Trophoblast cell (in vitro differentiated cells and primary cell): ENCODE data around the gene C16orf96.

ENCODE experiments used
- DNase-seq, 2 donors: peaks; one replicate each; pipeline ENCODE4 v3.0.0-alpha.2; 2016
- H2AFZ ChIP-seq: 2 replicates; pipeline ENCODE4 v1.6.1; 2013; ENCODE audit warnings: low read length, moderate library complexity, mild to moderate bottlenecking; ENCODE audit not compliant: insufficient read depth, poor library complexity
- H2AK5ac ChIP-seq: 2 replicates; pipeline ENCODE4 v1.6.1; 2013; ENCODE audit warnings: mild to moderate bottlenecking, low read length
- H2BK120ac ChIP-seq: 2 replicates; pipeline ENCODE4 v1.6.1; 2013; ENCODE audit warnings: low read length, mild to moderate bottlenecking, moderate library complexity; ENCODE audit not compliant: insufficient read depth, poor library complexity
- H2BK12ac ChIP-seq: 2 replicates; pipeline ENCODE4 v1.6.1; 2013; ENCODE audit warnings: mild to moderate bottlenecking, low read length, moderate library complexity
- H2BK5ac ChIP-seq: 2 replicates; pipeline ENCODE4 v1.6.1; 2013; ENCODE audit warnings: low read length, low read depth, moderate library complexity, mild to moderate bottlenecking; ENCODE audit not compliant: poor library complexity
- H3K14ac ChIP-seq: 2 replicates; pipeline ENCODE4 v1.6.1; 2013; ENCODE audit warnings: mild to moderate bottlenecking, low read length
- H3K18ac ChIP-seq: 2 replicates; pipeline ENCODE4 v1.6.1; 2013; ENCODE audit warnings: mild to moderate bottlenecking, low read length
- H3K23ac ChIP-seq: 2 replicates; pipeline ENCODE4 v1.6.1; 2013; ENCODE audit warnings: low read length
- H3K27ac ChIP-seq: 2 replicates; pipeline ENCODE4 v1.5.1; 2013; ENCODE audit warnings: low read depth, mild to moderate bottlenecking, inconsistent platforms, low read length, moderate library complexity
- H3K27me3 ChIP-seq: 2 replicates; pipeline ENCODE4 v1.6.1; 2013; ENCODE audit warnings: inconsistent platforms, mild to moderate bottlenecking, low read length, moderate library complexity; ENCODE audit not compliant: insufficient read depth
- H3K36me3 ChIP-seq, 2 experiments: 1 replicate in 1 of 2; 2 replicates in 1 of 2; pipeline ENCODE4 v1.6.1; 2013; ENCODE audit warnings: low read length in 2 of 2, mild to moderate bottlenecking in 2 of 2, moderate library complexity in 1 of 2; ENCODE audit not compliant: insufficient read depth in 2 of 2, control insufficient read depth in 1 of 2
- H3K4ac ChIP-seq: 2 replicates; pipeline ENCODE4 v1.6.1; 2013; ENCODE audit warnings: low read depth, mild to moderate bottlenecking, low read length, moderate library complexity
- H3K4me1 ChIP-seq, 2 experiments: 1 replicate in 1 of 2; 2 replicates in 1 of 2; pipeline ENCODE4 v1.6.1; 2013; ENCODE audit warnings: low read length in 2 of 2, mild to moderate bottlenecking in 2 of 2, moderate library complexity in 1 of 2; ENCODE audit not compliant: insufficient read depth in 2 of 2, control insufficient read depth in 1 of 2
- H3K4me2 ChIP-seq: 2 replicates; pipeline ENCODE4 v1.6.1; 2013; ENCODE audit warnings: inconsistent platforms, mild to moderate bottlenecking, low read length, moderate library complexity
- H3K4me3 ChIP-seq: 2 replicates; pipeline ENCODE4 v1.5.1; 2013; ENCODE audit warnings: mild to moderate bottlenecking, low read depth, low read length, inconsistent platforms
- H3K79me1 ChIP-seq: one replicate; pipeline ENCODE4 v1.6.1; 2013; ENCODE audit warnings: low read length
- H3K79me2 ChIP-seq: 2 replicates; pipeline ENCODE4 v1.6.1; 2013; ENCODE audit warnings: low read length, mild to moderate bottlenecking; ENCODE audit not compliant: control insufficient read depth, insufficient read depth, poor library complexity
- H3K9ac ChIP-seq: 2 replicates; pipeline ENCODE4 v1.6.1; 2013; ENCODE audit warnings: mild to moderate bottlenecking, low read length
- H3K9me3 ChIP-seq: 2 replicates; pipeline ENCODE4 v1.6.1; 2013; ENCODE audit warnings: low read depth, mild to moderate bottlenecking, control low read depth, inconsistent platforms, low read length; ENCODE audit not compliant: insufficient read depth
- H4K12ac ChIP-seq: 2 replicates; pipeline ENCODE4 v1.6.1; 2013; ENCODE audit warnings: low read depth, mild to moderate bottlenecking, low read length, moderate library complexity
- H4K8ac ChIP-seq: 2 replicates; pipeline ENCODE4 v1.6.1; 2013; ENCODE audit warnings: low read depth, mild to moderate bottlenecking, low read length, moderate library complexity
- H4K91ac ChIP-seq: one replicate; pipeline ENCODE4 v1.6.1; 2013; ENCODE audit warnings: low read depth, mild to moderate bottlenecking, low read length, moderate library complexity
- WGBS: extraction: QIAGEN DNeasy Blood & Tissue Kit; methylation state at CpG from one replicate; pipeline ENCODE4 v1.1.7; 2013; ENCODE audit warnings: missing lambda C conversion rate; ENCODE audit not compliant: insufficient read length, insufficient coverage; ENCODE audit errors: extremely low coverage; 5-methylcytosine and 5-hydroxymethylcytosine counted together

C16orf96 gene

DNA sequence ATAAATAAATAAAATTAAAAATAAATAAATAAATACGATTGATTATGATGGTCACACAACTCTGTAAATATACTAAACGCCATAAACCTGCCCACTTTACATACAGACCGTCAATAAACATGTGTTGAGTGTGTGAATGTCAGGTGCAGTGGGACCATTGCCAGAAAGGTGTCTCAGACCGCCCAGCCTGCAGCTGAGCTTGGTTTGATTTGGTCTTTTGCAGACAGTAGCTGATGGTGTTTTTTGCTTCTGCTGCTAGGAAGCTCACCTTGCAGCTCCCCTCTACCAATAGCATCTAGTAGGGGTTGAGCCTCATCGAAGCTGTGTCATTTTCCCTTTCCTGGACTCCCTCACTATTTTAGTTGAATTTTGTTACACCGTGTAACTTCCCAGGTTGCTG, 35.1 kb downstream of the C16orf96 start:
- H3K79me2 ChIP-seq = no peaks in the 10 kb centered on the region
- no peaks in the 10 kb centered on the region for H3K79me1 ChIP-seq
- H4K8ac ChIP-seq = no peak overlapping the region
- H3K23ac ChIP-seq = no peak overlapping the region
- no peak for DNase-seq
- H2BK120ac ChIP-seq = no peak overlapping the region
- no peak overlapping the region for H4K91ac ChIP-seq
- no peak overlapping the region for H3K4ac ChIP-seq
- H4K12ac ChIP-seq = no peak overlapping the region
- no peak overlapping the region for H3K4me2 ChIP-seq
- no peak overlapping the region for H2AK5ac ChIP-seq
- H3K4me1 ChIP-seq = no peaks in the 10 kb centered on the region
- H2BK5ac ChIP-seq = no peak overlapping the region
- no peak overlapping the region for H3K14ac ChIP-seq
- H2BK12ac ChIP-seq = no peak overlapping the region
- H3K36me3 ChIP-seq = no peaks in the 10 kb centered on the region
- H3K27ac ChIP-seq = no peak overlapping the region
- H3K27me3 ChIP-seq = peaks cover 2% of the 10 kb centered on the region
- no peak overlapping the region for H2AFZ ChIP-seq
- no peak overlapping the region for H3K4me3 ChIP-seq
- no CpG with 5 or more reads among the region's 6 CpGs for WGBS
- no peak overlapping the region for H3K9ac ChIP-seq
- peaks cover 6% of the 10 kb centered on the region for H3K9me3 ChIP-seq
- no peak overlapping the region for H3K18ac ChIP-seq

DNA sequence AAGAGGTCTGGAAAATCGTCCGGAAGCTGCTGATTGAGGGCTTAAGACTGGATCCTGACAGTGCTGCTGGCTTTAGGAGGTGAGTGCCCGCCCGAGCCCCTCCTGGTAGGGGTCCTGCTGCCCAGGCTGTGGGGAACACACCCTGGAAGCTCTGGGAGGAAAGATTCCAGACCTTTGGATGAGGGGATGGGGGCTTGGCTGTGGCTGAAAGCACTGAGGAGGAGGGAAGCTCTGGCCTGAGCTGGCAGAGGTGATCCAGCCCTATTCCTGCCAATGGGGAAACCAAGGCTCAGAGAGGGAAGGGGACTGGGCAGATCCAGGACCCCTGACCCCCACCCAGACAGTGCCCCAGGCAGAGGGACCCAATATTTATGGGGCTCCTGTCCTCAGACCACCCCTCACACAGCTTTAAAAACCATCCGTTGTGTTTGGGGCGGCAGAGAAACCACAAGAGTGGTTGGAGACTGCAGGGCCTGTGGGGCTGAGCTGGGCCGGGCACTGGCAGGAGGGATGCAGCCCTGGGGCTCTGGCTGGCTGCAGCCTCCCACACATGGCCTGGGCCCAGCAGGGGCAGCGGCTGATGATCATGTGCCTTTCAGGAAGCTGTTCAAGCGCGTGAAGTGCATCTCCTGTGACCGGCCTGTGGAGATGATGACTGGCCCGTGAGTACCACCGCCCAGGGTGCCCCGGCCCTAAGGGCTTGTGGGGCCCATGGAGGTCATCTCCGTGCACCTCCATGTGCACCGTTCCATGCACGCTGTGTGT, 35.7 kb downstream of the C16orf96 start:
- no peak overlapping the region for H2AFZ ChIP-seq
- no peak overlapping the region for H3K9ac ChIP-seq
- DNase-seq = no peak
- no peak overlapping the region for H4K12ac ChIP-seq
- no CpG with 5 or more reads among the region's 17 CpGs for WGBS
- H2AK5ac ChIP-seq = no peak overlapping the region
- no peak overlapping the region for H3K27ac ChIP-seq
- H3K23ac ChIP-seq = no peak overlapping the region
- no peaks in the 10 kb centered on the region for H3K79me2 ChIP-seq
- H3K9me3 ChIP-seq = peaks cover 6% of the 10 kb centered on the region
- no peak overlapping the region for H2BK120ac ChIP-seq
- H2BK5ac ChIP-seq = no peak overlapping the region
- H3K14ac ChIP-seq = no peak overlapping the region
- H3K4me2 ChIP-seq = no peak overlapping the region
- no peak overlapping the region for H3K4me3 ChIP-seq
- no peaks in the 10 kb centered on the region for H3K36me3 ChIP-seq
- no peak overlapping the region for H2BK12ac ChIP-seq
- H4K8ac ChIP-seq = no peak overlapping the region
- no peak overlapping the region for H4K91ac ChIP-seq
- no peak overlapping the region for H3K18ac ChIP-seq
- no peaks in the 10 kb centered on the region for H3K79me1 ChIP-seq
- H3K4me1 ChIP-seq = no peaks in the 10 kb centered on the region
- H3K4ac ChIP-seq = no peak overlapping the region
- no peaks in the 10 kb centered on the region for H3K27me3 ChIP-seq

DNA sequence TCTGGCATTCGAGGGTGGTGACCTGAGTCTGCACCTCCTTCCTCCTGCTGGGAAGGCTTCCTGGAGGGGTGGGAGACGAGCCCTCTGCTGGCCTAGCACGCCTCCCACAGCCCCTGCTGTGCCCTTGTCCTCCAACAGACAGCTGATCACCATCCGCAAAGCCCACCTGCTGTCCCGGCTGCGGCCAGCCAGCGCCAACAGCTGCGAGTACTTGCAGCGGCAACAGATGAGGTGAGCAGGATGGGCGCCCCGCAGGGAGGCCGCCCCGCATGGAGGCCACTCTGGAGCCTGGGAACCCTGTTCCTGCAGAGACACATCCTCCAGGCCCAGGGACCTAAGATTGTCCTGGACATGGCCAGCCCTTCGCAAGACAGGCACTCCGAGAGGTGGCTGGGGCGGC, 36.9 kb downstream of the C16orf96 start:
- Histone ChIP-seq H3K4ac (no peak overlapping the region), H3K23ac (no peak overlapping the region), H3K27me3 (no peaks in the 10 kb centered on the region), H3K36me3 (no peaks in the 10 kb centered on the region), H3K79me1 (no peaks in the 10 kb centered on the region), H3K9me3 (peaks cover 4% of the 10 kb centered on the region), H2BK12ac (no peak overlapping the region), H3K79me2 (no peaks in the 10 kb centered on the region), H2AK5ac (no peak overlapping the region), H2BK5ac (no peak overlapping the region), H3K4me1 (no peaks in the 10 kb centered on the region), H4K8ac (no peak overlapping the region), H3K4me2 (no peak overlapping the region), H3K27ac (no peak overlapping the region), H3K14ac (no peak overlapping the region), H4K12ac (no peak overlapping the region), H3K4me3 (no peak overlapping the region), H3K9ac (no peak overlapping the region), H2AFZ (no peak overlapping the region), H2BK120ac (no peak overlapping the region), H3K18ac (no peak overlapping the region), H4K91ac (no peak overlapping the region)
- WGBS = no CpG with 5 or more reads among the region's 16 CpGs
- DNase-seq = no peak

DNA sequence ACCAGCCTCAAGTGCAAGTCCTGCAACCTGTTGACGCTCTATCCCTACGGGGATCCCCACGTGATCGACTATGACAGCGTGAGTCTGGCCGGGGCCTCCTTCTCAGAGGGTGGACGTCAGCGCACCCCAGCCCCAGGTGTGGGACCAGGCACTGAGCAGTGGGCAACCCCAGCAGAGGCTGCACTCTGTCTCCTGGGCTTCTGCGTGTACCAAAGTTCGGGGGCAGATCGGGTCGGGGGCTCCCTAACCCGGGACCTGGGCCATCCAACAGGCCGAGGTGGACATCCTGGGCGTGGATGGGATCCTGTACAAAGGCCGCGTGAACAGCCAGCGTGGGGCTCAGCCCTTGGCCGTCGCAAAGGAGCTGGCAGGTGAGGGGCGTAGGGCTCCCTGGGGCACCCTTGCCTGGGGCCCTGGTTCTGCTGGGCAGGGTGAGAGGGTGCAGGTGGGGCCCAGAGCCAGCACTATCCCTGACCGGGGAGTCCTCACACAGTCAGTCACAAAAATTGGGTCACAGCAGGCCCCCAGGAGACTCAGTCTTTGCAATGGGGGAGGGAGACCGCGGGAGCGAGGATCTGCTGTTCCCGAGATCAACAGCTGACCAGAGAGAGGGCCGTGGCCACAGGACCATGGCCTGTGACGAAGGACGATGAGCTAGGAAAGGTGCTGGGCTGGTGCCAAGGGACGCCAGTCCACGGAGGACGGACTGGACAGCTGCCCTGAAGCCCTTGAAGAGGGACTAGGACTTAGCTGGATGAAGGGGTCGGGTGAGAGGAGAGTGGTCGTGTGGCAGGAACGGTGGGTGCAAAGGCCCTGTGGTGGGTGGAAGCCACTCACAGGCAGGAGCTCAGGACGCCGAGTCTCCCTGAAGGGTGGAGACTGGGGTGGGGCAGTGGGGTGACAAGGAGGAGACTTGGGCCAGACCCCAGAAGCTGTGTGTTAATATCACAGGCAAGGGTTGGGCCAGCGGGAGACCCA, 38.6 kb downstream of the C16orf96 start:
- Histone ChIP-seq H3K4me3 (no peak overlapping the region), H4K91ac (no peak overlapping the region), H2AK5ac (no peak overlapping the region), H3K23ac (no peak overlapping the region), H3K27me3 (no peaks in the 10 kb centered on the region), H2BK120ac (no peak overlapping the region), H3K9me3 (peaks cover 3% of the 10 kb centered on the region), H3K79me1 (no peaks in the 10 kb centered on the region), H3K79me2 (no peaks in the 10 kb centered on the region), H4K12ac (no peak overlapping the region), H3K27ac (no peak overlapping the region), H2BK5ac (no peak overlapping the region), H3K36me3 (no peaks in the 10 kb centered on the region), H3K4me1 (no peaks in the 10 kb centered on the region), H4K8ac (no peak overlapping the region), H3K9ac (no peak overlapping the region), H3K4me2 (no peak overlapping the region), H3K4ac (no peak overlapping the region), H3K14ac (no peak overlapping the region), H3K18ac (no peak overlapping the region), H2BK12ac (no peak overlapping the region), H2AFZ (no peak overlapping the region)
- no CpG with 5 or more reads among the region's 38 CpGs for WGBS
- no peak for DNase-seq
